NCI-H1694 treated with DMSO at 0.1 percent for 48 hours (cell line): ENCODE data around the gene ALK.
A peak's percentile ranks its signal among the peaks of the same experiment; 100 is the strongest.

ENCODE experiments used
- DNase-seq: peaks from one replicate; lab custom pipeline; 2025; lab: John Stamatoyannopoulos, UW

Gene ALK

GRCh38 chr2:29607038-29607420, 314.4 kb downstream of the ALK start:
- DNase-seq = no peak

GRCh38 chr2:29606104-29607037, 315.0 kb downstream of the ALK start:
- peak; percentile 16 for DNase-seq

- no peak for DNase-seq
Observed at GRCh38 chr2:29603341-29603740, 318.0 kb downstream of the ALK start.

GRCh38 chr2:29601872-29602271, 319.5 kb downstream of the ALK start:
- DNase-seq = no peak

- no peak for DNase-seq
Observed at GRCh38 chr2:29601321-29601720, 320.1 kb downstream of the ALK start.

GRCh38 chr2:29599946-29600345, 321.4 kb downstream of the ALK start:
- no peak for DNase-seq

- no peak for DNase-seq
Observed at GRCh38 chr2:29598978-29599377, 322.4 kb downstream of the ALK start.

GRCh38 chr2:29597035-29597434, 324.4 kb downstream of the ALK start:
- no peak for DNase-seq

- DNase-seq = no peak
Observed at GRCh38 chr2:29596584-29596983, 324.8 kb downstream of the ALK start.

GRCh38 chr2:29591600-29591999, 329.8 kb downstream of the ALK start:
- DNase-seq = no peak

- DNase-seq = no peak
Observed at GRCh38 chr2:29590211-29590610, 331.2 kb downstream of the ALK start.

- no peak for DNase-seq
Observed at GRCh38 chr2:29589440-29590103, 331.8 kb downstream of the ALK start.

GRCh38 chr2:29587402-29588190, 333.8 kb downstream of the ALK start:
- DNase-seq = no peak

- no peak for DNase-seq
Observed at GRCh38 chr2:29586919-29587318, 334.5 kb downstream of the ALK start.

- peak; percentile 45 for DNase-seq
Observed at GRCh38 chr2:29583548-29584156, 337.7 kb downstream of the ALK start.

GRCh38 chr2:29583104-29583503, 338.3 kb downstream of the ALK start:
- no peak for DNase-seq

- no peak for DNase-seq
Observed at GRCh38 chr2:29582062-29582461, 339.3 kb downstream of the ALK start.

- no peak for DNase-seq
Observed at GRCh38 chr2:29580223-29580622, 341.2 kb downstream of the ALK start.

GRCh38 chr2:29579495-29580169, 341.8 kb downstream of the ALK start:
- no peak for DNase-seq

GRCh38 chr2:29578084-29578598, 343.2 kb downstream of the ALK start:
- no peak for DNase-seq

GRCh38 chr2:29576231-29576630, 345.2 kb downstream of the ALK start:
- no peak for DNase-seq
